Skeletal muscle satellite cell (primary cell): ENCODE results near the gene TCHP.
"Not testable (repeated sequence)": the region's sequence is repeated elsewhere in the genome, so short reads cannot be mapped to it uniquely, and the experiment has no call there.

Experiments used
- H3K27me3 ChIP-seq: 2 replicates; pipeline ENCODE4 v1.7.0; 2013; ENCODE audit warnings: low read length; ENCODE audit not compliant: control insufficient read depth, insufficient read depth
- H3K36me3 ChIP-seq: 2 replicates; pipeline ENCODE4 v1.7.0; 2013; ENCODE audit warnings: mild to moderate bottlenecking, control low read depth, low read length; ENCODE audit not compliant: insufficient read depth
- H3K4me1 ChIP-seq: 2 replicates; pipeline ENCODE4 v1.7.0; 2013; ENCODE audit warnings: low read length; ENCODE audit not compliant: control insufficient read depth, insufficient read depth
- H3K4me2 ChIP-seq: 2 replicates; pipeline ENCODE4 v1.7.0; 2013; ENCODE audit warnings: mild to moderate bottlenecking, low read length
- H3K4me3 ChIP-seq: 2 replicates; pipeline ENCODE4 v1.7.0; 2013; ENCODE audit warnings: low read length
- H3K9ac ChIP-seq: 2 replicates; pipeline ENCODE4 v1.7.0; 2013; ENCODE audit warnings: mild to moderate bottlenecking, low read depth, low read length, moderate library complexity
- H3K9me3 ChIP-seq: replicated peaks from 2 replicates; pipeline ENCODE4 v1.7.0; 2013; ENCODE audit warnings: mild to moderate bottlenecking, control low read depth, low read length

The TCHP gene

GRCh38 chr12:109927622-109928021 lies 27.5 kb downstream of the TCHP start:
- peaks cover 42% of the 10 kb centered on the region for H3K36me3 ChIP-seq
- H3K9me3 ChIP-seq = no peaks in the 10 kb centered on the region

DNA sequence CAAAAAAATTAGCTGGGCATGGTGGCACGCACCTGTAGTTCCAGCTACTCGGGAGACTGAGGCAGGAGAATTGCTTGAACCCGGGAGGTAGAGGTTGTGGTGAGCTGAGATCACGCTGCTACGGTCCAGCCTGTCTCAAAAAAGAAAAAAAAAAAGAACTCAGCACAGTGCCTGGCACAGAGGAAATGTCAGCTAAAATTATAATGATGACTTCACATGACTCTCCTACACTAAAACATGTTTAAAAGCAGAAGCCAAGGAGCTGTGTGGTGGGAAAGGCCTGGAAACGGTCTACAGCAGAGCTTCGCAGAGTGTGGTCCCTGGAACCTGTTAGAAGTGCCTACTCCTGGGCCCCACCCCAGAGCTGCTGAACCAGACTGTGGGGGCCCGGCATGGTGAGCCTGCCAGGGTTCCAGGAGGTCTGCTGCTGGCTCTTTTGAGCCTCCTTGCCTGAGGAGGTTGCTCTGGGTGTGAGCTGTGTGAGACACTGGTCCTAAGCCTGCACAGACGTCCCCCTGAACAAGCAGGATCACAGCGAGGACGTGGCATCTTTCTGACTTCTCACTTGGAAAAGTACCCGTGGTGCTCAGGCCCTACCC lies 28.1 kb downstream of the TCHP start:
- no peaks in the 10 kb centered on the region for H3K27me3 ChIP-seq
- H3K36me3 ChIP-seq = peaks cover 48% of the 10 kb centered on the region
- peaks cover 7% of the 10 kb centered on the region for H3K4me1 ChIP-seq
- H3K4me3 ChIP-seq = no peak overlapping the region
- no peak overlapping the region for H3K4me2 ChIP-seq
- H3K9ac ChIP-seq = no peak overlapping the region
- H3K9me3 ChIP-seq = no peaks in the 10 kb centered on the region

More at GRCh38 chr12:109927622-109928021, 27.5 kb downstream of the TCHP start:
- H3K4me3 ChIP-seq = no peak overlapping the region
- peaks cover 7% of the 10 kb centered on the region for H3K4me1 ChIP-seq
- H3K27me3 ChIP-seq = no peaks in the 10 kb centered on the region
- H3K4me2 ChIP-seq = no peak overlapping the region
- H3K9ac ChIP-seq = no peak overlapping the region

- not testable (repeated sequence) for H3K4me1 ChIP-seq, H3K9ac ChIP-seq, H3K9me3 ChIP-seq, H3K27me3 ChIP-seq, H3K4me2 ChIP-seq, H3K4me3 ChIP-seq
- H3K36me3 ChIP-seq = peaks cover 58% of the 10 kb centered on the region
These were observed 29.3 kb downstream of the TCHP start for GRCh38 chr12:109929326-109929725.

GRCh38 chr12:109930028-109930800 lies 30.1 kb downstream of the TCHP start:
- Histone ChIP-seq H3K36me3 (peaks cover 58% of the 10 kb centered on the region), H3K9ac (no peak overlapping the region)

DNA sequence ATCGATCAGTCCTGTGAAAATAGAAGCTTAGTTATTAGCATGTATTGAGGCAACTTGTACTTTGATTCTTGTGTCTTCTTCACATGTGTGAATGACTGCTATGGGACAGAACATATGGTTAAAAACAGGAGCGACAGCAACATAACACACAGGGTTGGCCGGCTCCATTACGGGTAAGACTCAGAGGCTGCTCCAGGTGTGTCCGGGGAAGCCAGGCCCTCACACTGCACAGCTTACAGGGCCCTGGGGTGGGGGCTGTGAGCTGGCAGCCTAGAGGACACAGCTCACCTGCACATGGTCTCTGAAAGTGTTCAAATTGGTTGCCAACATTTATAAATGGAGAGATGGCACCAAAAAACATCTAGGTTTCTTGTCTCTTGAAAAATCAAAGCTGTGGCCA lies 31.1 kb downstream of the TCHP start:
- no peak overlapping the region for H3K4me3 ChIP-seq
- H3K27me3 ChIP-seq = no peaks in the 10 kb centered on the region
- H3K4me2 ChIP-seq = no peak overlapping the region
- H3K9me3 ChIP-seq = no peaks in the 10 kb centered on the region
- H3K36me3 ChIP-seq = peaks cover 63% of the 10 kb centered on the region
- H3K9ac ChIP-seq = no peak overlapping the region
- peaks cover 7% of the 10 kb centered on the region for H3K4me1 ChIP-seq

More at GRCh38 chr12:109930028-109930800, 30.1 kb downstream of the TCHP start:
- H3K9me3 ChIP-seq = no peaks in the 10 kb centered on the region
- H3K4me1 ChIP-seq = peaks cover 7% of the 10 kb centered on the region
- H3K4me2 ChIP-seq = no peak overlapping the region
- no peaks in the 10 kb centered on the region for H3K27me3 ChIP-seq
- H3K4me3 ChIP-seq = no peak overlapping the region

GRCh38 chr12:109932878-109933503 lies 32.9 kb downstream of the TCHP start:
- H3K4me2 ChIP-seq = no peak overlapping the region
- no peaks in the 10 kb centered on the region for H3K9me3 ChIP-seq
- no peaks in the 10 kb centered on the region for H3K27me3 ChIP-seq
- no peak overlapping the region for H3K4me3 ChIP-seq
- H3K9ac ChIP-seq = no peak overlapping the region
- H3K36me3 ChIP-seq = peaks cover 70% of the 10 kb centered on the region
- peaks cover 7% of the 10 kb centered on the region for H3K4me1 ChIP-seq

DNA sequence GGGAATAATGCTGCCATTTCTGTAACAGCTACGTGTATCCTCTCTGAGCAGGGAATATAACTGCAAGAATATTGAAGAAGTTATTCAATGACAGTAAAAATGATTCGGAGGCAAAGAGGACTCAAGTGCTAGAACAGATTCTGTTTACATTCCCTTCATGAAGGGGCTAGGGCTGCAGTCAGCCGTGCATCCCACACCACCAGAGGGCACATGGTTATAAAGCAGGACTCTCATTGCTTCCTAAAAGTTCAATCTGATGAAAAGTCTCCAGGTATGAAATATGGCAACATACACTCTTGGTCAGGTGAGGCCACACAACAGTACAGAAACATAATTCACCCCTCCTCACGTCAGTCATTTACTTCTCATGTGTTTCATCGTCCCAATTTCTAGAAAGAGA lies 34.0 kb downstream of the TCHP start:
- no peak overlapping the region for H3K9ac ChIP-seq
- no peak overlapping the region for H3K4me3 ChIP-seq
- H3K9me3 ChIP-seq = no peaks in the 10 kb centered on the region
- H3K36me3 ChIP-seq = peaks cover 77% of the 10 kb centered on the region
- no peaks in the 10 kb centered on the region for H3K27me3 ChIP-seq
- H3K4me2 ChIP-seq = no peak overlapping the region
- peaks cover 7% of the 10 kb centered on the region for H3K4me1 ChIP-seq

- H3K4me1 ChIP-seq = no peaks in the 10 kb centered on the region
- H3K9me3 ChIP-seq = no peaks in the 10 kb centered on the region
- no peak overlapping the region for H3K4me3 ChIP-seq
- H3K27me3 ChIP-seq = no peaks in the 10 kb centered on the region
- no peak overlapping the region for H3K4me2 ChIP-seq
- H3K9ac ChIP-seq = no peak overlapping the region
- H3K36me3 ChIP-seq = peaks cover 64% of the 10 kb centered on the region
These were observed 37.3 kb downstream of the TCHP start for GRCh38 chr12:109937371-109937770.

DNA sequence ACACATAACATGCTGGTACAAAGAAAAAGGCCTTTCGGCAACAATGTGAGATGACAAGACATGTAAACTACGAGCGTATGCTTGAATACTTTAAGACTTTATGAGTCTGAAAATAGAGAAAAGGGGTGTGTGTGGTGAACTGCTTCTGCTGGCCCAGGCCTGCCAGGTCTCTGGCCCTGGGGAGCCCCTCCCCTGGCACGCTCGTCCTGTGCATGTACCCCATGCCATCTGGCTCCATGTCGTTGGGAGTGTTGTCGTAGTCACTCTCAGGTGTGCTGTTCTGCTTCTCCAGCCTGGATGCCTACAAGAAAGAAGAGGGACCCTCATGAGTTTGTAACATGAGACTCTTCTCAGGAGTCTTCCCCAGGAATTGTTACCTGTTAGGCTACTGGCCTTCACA lies 38.9 kb downstream of the TCHP start:
- Histone ChIP-seq H3K9ac (no peak overlapping the region), H3K4me3 (no peak overlapping the region), H3K9me3 (no peaks in the 10 kb centered on the region), H3K4me2 (no peak overlapping the region), H3K4me1 (no peaks in the 10 kb centered on the region), H3K36me3 (peaks cover 49% of the 10 kb centered on the region), H3K27me3 (no peaks in the 10 kb centered on the region)

- H3K36me3 ChIP-seq = peaks cover 50% of the 10 kb centered on the region
- H3K4me1 ChIP-seq = peaks cover 3% of the 10 kb centered on the region
- H3K9ac ChIP-seq = no peak overlapping the region
- H3K9me3 ChIP-seq = no peaks in the 10 kb centered on the region
- no peaks in the 10 kb centered on the region for H3K27me3 ChIP-seq
- no peak overlapping the region for H3K4me3 ChIP-seq
- no peak overlapping the region for H3K4me2 ChIP-seq
These were observed 39.4 kb downstream of the TCHP start for GRCh38 chr12:109939504-109939903.

DNA sequence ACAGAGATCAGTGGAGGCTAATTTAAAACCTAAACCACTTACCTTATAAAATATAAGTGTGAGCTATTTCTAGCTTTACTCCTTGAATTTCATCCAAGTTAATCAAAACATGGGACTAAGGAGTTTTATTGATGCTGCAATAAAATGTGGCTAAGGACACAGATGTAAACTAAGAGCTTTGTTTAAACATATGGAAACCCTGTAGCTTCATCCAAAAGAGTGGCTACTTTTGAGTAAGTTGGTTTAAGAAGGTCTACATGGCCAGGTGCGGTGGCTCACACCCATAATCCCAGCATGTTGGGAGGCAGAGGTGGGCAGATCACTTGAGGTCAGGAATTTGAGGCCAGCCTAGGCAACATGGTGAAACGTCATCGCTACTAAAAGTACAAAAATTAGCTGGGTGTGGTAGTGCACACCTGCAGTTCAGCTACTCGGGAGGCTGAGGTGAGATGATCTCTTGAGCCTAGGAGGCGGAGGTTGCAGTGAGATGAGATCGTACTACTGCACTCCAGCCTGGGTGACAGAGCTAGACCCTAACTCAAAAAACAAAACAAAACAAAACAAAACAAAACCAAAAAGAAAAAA lies 40.4 kb downstream of the TCHP start:
- peaks cover 52% of the 10 kb centered on the region for H3K36me3 ChIP-seq
- H3K27me3 ChIP-seq = no peaks in the 10 kb centered on the region
- H3K4me3 ChIP-seq = no peak overlapping the region
- H3K4me2 ChIP-seq = no peak overlapping the region
- H3K9me3 ChIP-seq = no peaks in the 10 kb centered on the region
- peaks cover 13% of the 10 kb centered on the region for H3K4me1 ChIP-seq
- no peak overlapping the region for H3K9ac ChIP-seq
